ENCODE results near the gene CFAP52. TPM values are rescaled to one million over a fixed set of nuclear protein-coding genes. Genes with fewer than 3 reads are reported as not detected.
"Not testable (repeated sequence)": the region's sequence is repeated elsewhere in the genome, so short reads cannot be mapped to it uniquely, and the experiment has no call there.

Gene CFAP52
- total RNA-seq, 1 experiment from 2014 or later: not detected

GRCh38 chr17:9571201-9571600 is 5.2 kb upstream of the CFAP52 start:
- no peak for DNase-seq (ENCODE audit: low spot score)

GRCh38 chr17:9575381-9576101 is 901 bp upstream of the CFAP52 start, which contains the start of gene STX8:
STX8 (minus strand) TSS chr17:9575820; CDS start chr17:9575808, 12 bp downstream.
- peak; percentile 69 for DNase-seq (ENCODE audit: low spot score)

GRCh38 chr17:9577373-9577709 is 899 bp downstream of the CFAP52 start:
- peak; percentile 1 for DNase-seq (ENCODE audit: low spot score)

GRCh38 chr17:9587969-9588656 is 11.7 kb downstream of the CFAP52 start:
- DNase-seq (ENCODE audit: low spot score): no peak

GRCh38 chr17:9594065-9594464 is 17.6 kb downstream of the CFAP52 start:
- no peak for DNase-seq (ENCODE audit: low spot score)

- DNase-seq (ENCODE audit: low spot score): not testable (repeated sequence)
Measured at GRCh38 chr17:9597638-9598037, 21.2 kb downstream of the CFAP52 start.

- no peak for DNase-seq (ENCODE audit: low spot score)
Measured at GRCh38 chr17:9598661-9599060, 22.2 kb downstream of the CFAP52 start.

GRCh38 chr17:9604583-9604982 is 28.1 kb downstream of the CFAP52 start:
- DNase-seq (ENCODE audit: low spot score): not testable (repeated sequence)

- DNase-seq (ENCODE audit: low spot score): no peak
Measured at GRCh38 chr17:9606453-9606852, 30.0 kb downstream of the CFAP52 start.

- not testable (repeated sequence) for DNase-seq (ENCODE audit: low spot score)
Measured at GRCh38 chr17:9607058-9607457, 30.6 kb downstream of the CFAP52 start.

- no peak for DNase-seq (ENCODE audit: low spot score)
Measured at GRCh38 chr17:9611557-9611956, 35.1 kb downstream of the CFAP52 start.

GRCh38 chr17:9612006-9612405 is 35.6 kb downstream of the CFAP52 start:
- no peak for DNase-seq (ENCODE audit: low spot score)

- no peak for DNase-seq (ENCODE audit: low spot score)
Measured at GRCh38 chr17:9615486-9615885, 39.0 kb downstream of the CFAP52 start.

GRCh38 chr17:9622961-9623360 is 46.5 kb downstream of the CFAP52 start:
- DNase-seq (ENCODE audit: low spot score): no peak

GRCh38 chr17:9628509-9628908 is 52.1 kb downstream of the CFAP52 start:
- peak; percentile 11 for DNase-seq (ENCODE audit: low spot score)

- no peak for DNase-seq (ENCODE audit: low spot score)
Measured at GRCh38 chr17:9632741-9633140, 56.3 kb downstream of the CFAP52 start.

- no peak for DNase-seq (ENCODE audit: low spot score)
Measured at GRCh38 chr17:9635340-9635739, 58.9 kb downstream of the CFAP52 start.

GRCh38 chr17:9636501-9636900 is 60.1 kb downstream of the CFAP52 start:
- DNase-seq (ENCODE audit: low spot score): no peak

- not testable (repeated sequence) for DNase-seq (ENCODE audit: low spot score)
Measured at GRCh38 chr17:9640388-9640787, 63.9 kb downstream of the CFAP52 start.

GRCh38 chr17:9643611-9644010 is 67.2 kb downstream of the CFAP52 start:
- DNase-seq (ENCODE audit: low spot score): no peak

GRCh38 chr17:9644910-9645751 is 68.7 kb downstream of the CFAP52 start, which contains the start of gene USP43:
USP43 (plus strand) TSS chr17:9645517; CDS start chr17:9645633, 116 bp downstream.
- DNase-seq (ENCODE audit: low spot score): peak; percentile 72

All from HT-29 (cell line).